GM19372 (cell line): ENCODE measurements around the gene OPRD1.

Experiments used
- ATAC-seq: cut with Tn5 transposase; IDR thresholded peaks from one replicate; pipeline ENCODE4 v1.9.1; 2021; ENCODE audit warnings: mild to moderate bottlenecking, low read depth, moderate library complexity; ENCODE audit not compliant: unreplicated experiment

Gene OPRD1

GRCh38 chr1:28878796-28879195 lies 66.8 kb downstream of the OPRD1 start:
- ATAC-seq, result no peak

GRCh38 chr1:28882009-28882628 lies 70.1 kb downstream of the OPRD1 start:
- no peak for ATAC-seq

GRCh38 chr1:28883242-28883616 lies 71.3 kb downstream of the OPRD1 start:
- no peak for ATAC-seq

GRCh38 chr1:28885472-28885877 lies 73.5 kb downstream of the OPRD1 start:
- no peak for ATAC-seq

GRCh38 chr1:28885977-28886730 lies 74.2 kb downstream of the OPRD1 start:
- ATAC-seq, result no peak

GRCh38 chr1:28886731-28887418 lies 74.9 kb downstream of the OPRD1 start:
- ATAC-seq, result no peak

- ATAC-seq, result no peak
Observed at GRCh38 chr1:28887419-28887834, 75.5 kb downstream of the OPRD1 start.

GRCh38 chr1:28887835-28888682 lies 76.1 kb downstream of the OPRD1 start:
- ATAC-seq, result no peak

- no peak for ATAC-seq
Observed at GRCh38 chr1:28888915-28889314, 76.9 kb downstream of the OPRD1 start.

- no peak for ATAC-seq
Observed at GRCh38 chr1:28889357-28889756, 77.4 kb downstream of the OPRD1 start.

GRCh38 chr1:28890435-28890834 lies 78.5 kb downstream of the OPRD1 start:
- no peak for ATAC-seq

GRCh38 chr1:28890836-28891235 lies 78.9 kb downstream of the OPRD1 start:
- ATAC-seq, result no peak

GRCh38 chr1:28891256-28891655 lies 79.3 kb downstream of the OPRD1 start:
- no peak for ATAC-seq

- no peak for ATAC-seq
Observed at GRCh38 chr1:28893403-28894102, 81.6 kb downstream of the OPRD1 start.

- no peak for ATAC-seq
Observed at GRCh38 chr1:28894785-28895184, 82.8 kb downstream of the OPRD1 start.

- no peak for ATAC-seq
Observed at GRCh38 chr1:28895896-28896608, 84.1 kb downstream of the OPRD1 start.

GRCh38 chr1:28896609-28896986 lies 84.6 kb downstream of the OPRD1 start:
- ATAC-seq, result no peak

- no peak for ATAC-seq
Observed at GRCh38 chr1:28897789-28898188, 85.8 kb downstream of the OPRD1 start.

GRCh38 chr1:28898405-28898881 lies 86.5 kb downstream of the OPRD1 start:
- no peak for ATAC-seq
